Right cardiac atrium (tissue), 5 donors: ENCODE data around the gene TFR2. TPM values are rescaled to one million over a fixed set of nuclear protein-coding genes. Genes with fewer than 3 reads are reported as not detected.

Experiments used
- polyA plus RNA-seq: library from polyadenylated mRNA; stranded (reverse); fragments of 200-250 nt; gene quantifications from one replicate; pipeline ENCODE4 v1.2.3, GENCODE V29; 2013
- total RNA-seq, 4 donors: library from RNA; stranded (reverse); fragmentation: NEBNext Ultra II Directional; extraction: Animal tissue kit (Norgen Biotek cat#: 25700); gene quantifications; one replicate each; pipeline ENCODE4 v1.2.1, GENCODE V29; 2021
- donor health status: healthy with polysubstance abuse.
- donor health status: DM: no; HTN: yes; CAD: no.
- donor health status: DM: no; HTN: no; CAD: no.
- donor health status: DM: no; HTN: yes; CAD: no; lungs with severe emphysema.
- donor health status: DM: yes; HTN: yes; CAD: no.

Gene TFR2
- total and polyA plus RNA-seq, 5 donors, result 0.14 to 0.41 (median 0.25) TPM; not detected in 1

Other genes starting within 250 kb of the TFR2 start
- 1 to 10 TPM; 3.5 to 5.3 (median 4.4) TPM for gene ZCWPW1, start 212.8 kb downstream of the TFR2 start, total RNA-seq
- 4.9 TPM for gene ZCWPW1, start 212.8 kb downstream of the TFR2 start, polyA plus RNA-seq
- 10 to 100 TPM; 18.7 to 24.6 (median 23.2) TPM for gene MEPCE, start 211.7 kb downstream of the TFR2 start, total RNA-seq
- 20.4 TPM for gene MEPCE, start 211.7 kb downstream of the TFR2 start, polyA plus RNA-seq
- 10 to 100 TPM; 14.8 to 17.7 (median 16.5) TPM for gene PPP1R35, start 205.1 kb downstream of the TFR2 start, total RNA-seq
- 20.3 TPM for gene PPP1R35, start 205.1 kb downstream of the TFR2 start, polyA plus RNA-seq
- gene SPACDR, start 177.3 kb downstream of the TFR2 start, total RNA-seq, result under 1 TPM in 1 of 4 donors, not detected in 3; 0.44 TPM
- 0.11 TPM for gene SPACDR, start 177.3 kb downstream of the TFR2 start, polyA plus RNA-seq
- 10 to 100 TPM; 36.7 to 63.6 (median 48.6) TPM for gene TSC22D4, start 162.3 kb downstream of the TFR2 start, total RNA-seq
- gene TSC22D4, start 162.3 kb downstream of the TFR2 start, polyA plus RNA-seq, result 61.2 TPM
- gene NYAP1, start 157.6 kb downstream of the TFR2 start, total RNA-seq, result 1 to 10 TPM in 1 of 4 donors, under 1 TPM in 3; 0.39 to 1.1 (median 0.65) TPM
- gene NYAP1, start 157.6 kb downstream of the TFR2 start, polyA plus RNA-seq, result 0.79 TPM
- gene AGFG2, start 102.3 kb downstream of the TFR2 start, total RNA-seq, result 10 to 100 TPM; 18.4 to 26.3 (median 23.1) TPM
- gene AGFG2, start 102.3 kb downstream of the TFR2 start, polyA plus RNA-seq, result 17.3 TPM
- 1 to 10 TPM in 2 of 4 donors, under 1 TPM in 1, not detected in 1; 0.81 to 1.4 (median 1.3) TPM for gene SAP25, start 67.7 kb downstream of the TFR2 start, total RNA-seq
- 0.79 TPM for gene SAP25, start 67.7 kb downstream of the TFR2 start, polyA plus RNA-seq
- 10 to 100 TPM; 29.0 to 36.0 (median 32.4) TPM for gene LRCH4, start 55.4 kb downstream of the TFR2 start, total RNA-seq
- 33.4 TPM for gene LRCH4, start 55.4 kb downstream of the TFR2 start, polyA plus RNA-seq
- gene FBXO24, start 55.2 kb downstream of the TFR2 start, total RNA-seq, result 1 to 10 TPM in 1 of 4 donors, under 1 TPM in 2, not detected in 1; 0.74 to 1.0 (median 0.76) TPM
- gene FBXO24, start 55.2 kb downstream of the TFR2 start, polyA plus RNA-seq, result 0.27 TPM
- 10 to 100 TPM; 44.0 to 81.7 (median 57.4) TPM for gene PCOLCE, start 39.2 kb downstream of the TFR2 start, total RNA-seq
- 41.2 TPM for gene PCOLCE, start 39.2 kb downstream of the TFR2 start, polyA plus RNA-seq
- 10 to 100 TPM; 11.1 to 13.7 (median 11.9) TPM for gene MOSPD3, start 29.0 kb downstream of the TFR2 start, total RNA-seq
- gene MOSPD3, start 29.0 kb downstream of the TFR2 start, polyA plus RNA-seq, result 13.8 TPM
- gene ACTL6B, start 14.9 kb upstream of the TFR2 start, total RNA-seq, result not detected
- not detected for gene ACTL6B, start 14.9 kb upstream of the TFR2 start, polyA plus RNA-seq
- gene GNB2, start 32.2 kb upstream of the TFR2 start, total RNA-seq, result 100 to 1,000 TPM; 128 to 160 (median 132) TPM
- gene GNB2, start 32.2 kb upstream of the TFR2 start, polyA plus RNA-seq, result 115 TPM
- gene GIGYF1, start 52.7 kb upstream of the TFR2 start, total RNA-seq, result 10 to 100 TPM; 26.7 to 39.6 (median 32.7) TPM
- gene GIGYF1, start 52.7 kb upstream of the TFR2 start, polyA plus RNA-seq, result 26.2 TPM
- 10 to 100 TPM; 21.4 to 26.4 (median 24.2) TPM for gene POP7, start 64.6 kb upstream of the TFR2 start, total RNA-seq
- gene POP7, start 64.6 kb upstream of the TFR2 start, polyA plus RNA-seq, result 37.2 TPM
- gene EPO, start 78.9 kb upstream of the TFR2 start, total RNA-seq, result not detected
- gene EPO, start 78.9 kb upstream of the TFR2 start, polyA plus RNA-seq, result not detected
- not detected for gene ZAN, start 92.0 kb upstream of the TFR2 start, total RNA-seq
- not detected for gene ZAN, start 92.0 kb upstream of the TFR2 start, polyA plus RNA-seq
- gene EPHB4, start 186.0 kb upstream of the TFR2 start, total RNA-seq, result 10 to 100 TPM; 28.0 to 51.4 (median 33.6) TPM
- 14.4 TPM for gene EPHB4, start 186.0 kb upstream of the TFR2 start, polyA plus RNA-seq
- gene SLC12A9, start 211.2 kb upstream of the TFR2 start, total RNA-seq, result 10 to 100 TPM in 3 of 4 donors, 1 to 10 TPM in 1; 9.3 to 16.9 (median 12.6) TPM
- gene SLC12A9, start 211.2 kb upstream of the TFR2 start, polyA plus RNA-seq, result 6.4 TPM
- gene TRIP6, start 225.8 kb upstream of the TFR2 start, total RNA-seq, result 10 to 100 TPM; 34.1 to 49.6 (median 46.9) TPM
- 31.4 TPM for gene TRIP6, start 225.8 kb upstream of the TFR2 start, polyA plus RNA-seq
- 10 to 100 TPM; 79.1 to 88.0 (median 82.2) TPM for gene SRRT, start 233.6 kb upstream of the TFR2 start, total RNA-seq
- 45.8 TPM for gene SRRT, start 233.6 kb upstream of the TFR2 start, polyA plus RNA-seq
- 1 to 10 TPM; 2.5 to 3.5 (median 3.0) TPM for gene UFSP1, start 248.2 kb upstream of the TFR2 start, total RNA-seq
- 3.6 TPM for gene UFSP1, start 248.2 kb upstream of the TFR2 start, polyA plus RNA-seq